Measurements from ENCODE around the gene C4BPB.
"Not testable (repeated sequence)": the region's sequence is repeated elsewhere in the genome, so short reads cannot be mapped to it uniquely, and the experiment has no call there.

C4BPB gene, protein sequence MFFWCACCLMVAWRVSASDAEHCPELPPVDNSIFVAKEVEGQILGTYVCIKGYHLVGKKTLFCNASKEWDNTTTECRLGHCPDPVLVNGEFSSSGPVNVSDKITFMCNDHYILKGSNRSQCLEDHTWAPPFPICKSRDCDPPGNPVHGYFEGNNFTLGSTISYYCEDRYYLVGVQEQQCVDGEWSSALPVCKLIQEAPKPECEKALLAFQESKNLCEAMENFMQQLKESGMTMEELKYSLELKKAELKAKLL
- 0 to 1.1 (median 0.04) reads per million in 4 experiments for total RNA-seq

DNA sequence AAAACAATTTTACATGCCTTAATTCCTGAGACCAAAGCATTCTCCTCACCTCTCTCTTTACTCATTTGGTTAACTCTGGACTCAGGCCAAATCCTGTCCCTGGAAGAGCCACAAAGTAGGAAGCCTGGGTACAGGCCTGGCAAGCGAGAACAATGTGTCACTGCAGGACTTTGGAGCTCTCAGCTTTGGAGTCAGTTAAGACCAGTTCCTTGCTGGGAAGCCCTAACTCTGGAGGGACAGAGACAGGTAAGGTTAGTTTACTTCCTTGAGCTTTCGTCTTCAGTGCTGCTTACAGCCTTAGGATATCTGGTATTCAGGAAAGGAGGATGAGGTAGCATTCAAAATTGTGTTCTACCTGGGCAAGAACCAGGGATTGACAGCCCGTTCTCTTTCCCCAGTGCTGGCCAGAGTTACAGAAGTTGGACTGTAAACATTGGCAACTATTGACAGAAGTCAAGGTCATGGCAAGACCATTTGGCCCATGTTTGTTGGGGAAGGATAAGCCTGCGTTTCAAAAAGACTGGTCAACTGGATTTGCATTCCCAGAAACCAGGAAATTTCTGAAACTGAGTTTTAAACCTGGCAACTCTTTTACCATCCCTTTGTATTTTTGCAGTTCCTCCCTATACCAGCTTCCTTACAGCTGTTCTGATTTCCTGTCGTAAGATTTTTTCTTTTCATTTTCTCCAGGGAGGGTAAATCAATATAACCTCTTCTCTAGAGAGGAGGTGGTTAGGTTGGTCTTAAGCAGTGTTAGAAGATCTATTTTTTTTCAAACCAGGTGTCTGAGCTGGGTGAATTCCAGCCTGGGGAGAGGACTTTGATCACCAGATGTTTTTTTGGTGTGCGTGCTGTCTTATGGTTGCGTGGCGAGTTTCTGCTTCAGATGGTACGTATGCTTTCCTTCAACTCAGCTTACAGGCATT lies at the start of gene C4BPB:
C4BPB (plus strand) TSS at position 160 of the 926 bp plus-strand sequence; CDS start at position 832, 672 bp downstream.
- no peak for DNase-seq

DNA sequence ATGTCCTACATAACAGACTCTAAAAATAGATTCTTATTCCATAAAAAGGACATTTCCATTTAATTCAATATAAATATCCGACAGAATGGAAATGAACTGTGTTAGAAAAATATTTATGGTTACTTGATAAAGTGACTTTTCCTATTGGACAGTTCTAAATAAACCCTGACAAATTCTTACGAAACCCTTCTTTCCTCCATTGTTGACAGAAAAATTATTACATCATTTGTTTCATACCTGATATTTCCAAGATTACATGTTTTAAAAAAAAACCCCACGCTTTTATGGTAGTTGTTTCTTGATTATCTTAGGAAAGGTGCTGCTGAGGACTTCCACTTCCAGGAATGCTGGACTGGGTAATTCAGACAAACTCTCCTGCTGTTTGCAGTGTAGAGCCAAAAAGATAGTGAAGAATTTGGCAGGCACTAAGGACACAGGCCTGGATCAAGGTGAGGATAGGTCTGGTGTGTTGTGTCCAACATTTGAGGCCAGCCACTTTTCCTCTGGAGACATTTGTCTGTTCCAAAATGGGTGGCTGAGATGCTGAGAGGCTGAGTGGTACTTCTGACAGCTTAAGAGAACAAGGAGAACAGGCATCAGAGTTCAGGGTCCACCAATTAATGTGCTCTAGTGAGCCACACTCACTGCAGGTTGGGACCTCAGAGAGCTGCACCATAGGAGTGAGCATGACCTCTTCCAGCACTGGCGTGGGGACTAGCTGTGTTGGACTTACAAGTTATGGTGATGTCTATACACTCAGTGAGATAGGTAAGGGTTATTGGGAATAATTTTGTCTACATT lies 49.1 kb upstream of the C4BPB start:
- no peak for DNase-seq

DNA sequence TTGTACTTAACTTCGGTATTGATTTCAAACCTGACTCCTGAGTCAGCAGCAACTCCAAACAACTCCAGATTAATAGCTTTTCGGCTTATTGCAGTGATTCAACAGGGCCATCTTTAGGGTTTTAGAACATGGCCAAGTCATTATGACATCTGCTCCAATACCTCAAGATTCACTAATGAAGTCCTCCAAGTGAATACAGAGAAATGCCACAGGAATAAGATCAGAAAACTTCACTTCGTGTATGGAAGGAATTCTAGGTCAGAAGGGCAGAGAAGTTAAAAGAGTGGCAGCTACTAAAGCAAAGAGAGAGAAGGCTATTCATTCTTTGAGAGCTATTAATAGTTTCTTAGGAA lies 48.5 kb upstream of the C4BPB start:
- no peak for DNase-seq

DNA sequence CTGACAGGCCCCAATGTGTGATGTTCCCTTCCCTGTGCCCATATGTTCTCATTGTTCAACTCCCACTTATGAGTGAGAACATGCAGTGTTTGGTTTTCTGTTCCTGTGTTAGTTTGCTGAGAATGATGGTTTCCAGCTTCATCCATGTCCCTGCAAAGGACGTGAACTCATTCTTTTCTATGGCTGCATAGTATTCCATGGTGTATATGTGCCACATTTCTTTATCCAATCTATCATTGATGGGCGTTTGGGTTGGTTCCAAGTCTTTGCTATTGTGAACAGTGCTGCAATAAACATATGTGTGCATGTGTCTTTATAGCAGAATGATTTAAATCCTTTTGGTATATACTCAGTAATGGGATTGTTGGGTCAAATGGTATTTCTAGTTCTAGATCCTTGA lies 47.3 kb upstream of the C4BPB start:
- not testable (repeated sequence) for DNase-seq

DNA sequence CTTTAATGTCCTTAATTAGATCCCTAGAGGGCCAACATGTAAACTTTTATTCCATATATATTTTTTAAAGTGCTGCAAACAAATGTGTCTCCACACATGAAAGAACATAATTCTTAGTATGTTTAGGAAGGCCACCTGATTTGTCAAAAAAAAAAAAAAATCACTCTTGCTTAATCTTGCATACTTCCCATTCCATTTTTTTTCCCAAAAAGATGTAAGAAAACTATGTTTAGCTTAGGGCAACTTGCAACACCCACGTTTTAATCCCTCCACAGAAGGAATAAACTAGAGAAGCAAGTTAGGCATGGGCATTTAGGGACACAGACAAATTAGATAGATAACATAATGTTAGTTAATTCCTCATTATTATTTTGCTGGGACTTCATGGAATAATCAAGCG lies 43.2 kb upstream of the C4BPB start:
- DNase-seq = no peak

DNA sequence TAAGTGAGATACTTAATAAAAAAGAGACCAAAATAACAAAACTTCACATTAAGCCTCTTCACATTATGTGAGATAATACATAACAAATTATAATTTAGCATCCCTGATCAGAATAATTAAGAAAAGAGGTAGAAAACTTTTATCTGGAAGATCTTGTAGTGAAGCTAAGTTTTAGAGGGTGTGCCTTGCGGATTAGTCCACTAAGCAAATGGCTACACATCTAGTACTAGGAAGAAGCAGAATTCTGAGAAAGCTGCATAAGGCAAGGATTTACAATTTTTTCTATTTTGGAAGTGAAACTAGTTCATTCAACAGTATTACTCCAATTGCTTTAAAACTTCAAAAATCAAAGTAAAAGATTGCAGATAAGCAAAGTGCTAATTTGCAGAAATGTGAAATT lies 41.2 kb upstream of the C4BPB start:
- no peak for DNase-seq

DNA sequence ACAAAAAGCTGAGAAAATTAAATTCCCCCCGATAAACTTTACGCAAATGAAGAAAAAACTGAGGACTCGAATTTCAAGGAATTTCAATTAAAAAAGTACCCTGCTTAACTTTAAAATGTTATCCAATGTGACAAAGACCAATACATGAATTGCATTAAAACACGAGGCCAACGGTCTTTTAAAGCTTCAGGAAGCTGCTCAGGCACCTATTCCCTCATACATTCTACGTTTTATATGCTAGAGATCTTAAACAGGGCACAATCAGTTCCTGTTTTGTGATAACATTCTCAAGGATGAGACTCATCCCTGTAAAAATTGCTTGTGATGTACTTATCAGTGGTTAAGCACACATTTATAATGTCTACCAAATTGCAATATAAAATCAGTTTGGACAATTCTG lies 40.6 kb upstream of the C4BPB start:
- no peak for DNase-seq

DNA sequence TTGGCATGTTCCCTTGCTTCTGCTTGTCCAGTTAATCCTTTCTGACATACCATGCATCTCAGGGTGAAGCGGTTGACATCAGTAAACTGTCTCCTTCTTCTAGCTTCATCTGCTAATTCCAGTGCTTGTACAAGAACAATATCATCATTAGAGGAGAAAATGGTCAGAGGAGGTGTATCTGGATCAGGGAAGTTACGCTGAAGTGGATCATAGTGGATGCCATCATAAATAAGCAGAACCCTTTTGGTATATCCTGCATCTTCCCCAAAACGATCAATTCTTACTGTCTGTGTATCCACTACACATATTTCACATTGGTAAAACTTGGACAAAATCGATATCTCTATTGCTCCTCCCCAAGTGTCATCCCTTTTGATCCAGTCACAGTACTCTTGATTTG lies 39.6 kb upstream of the C4BPB start:
- no peak for DNase-seq

DNA sequence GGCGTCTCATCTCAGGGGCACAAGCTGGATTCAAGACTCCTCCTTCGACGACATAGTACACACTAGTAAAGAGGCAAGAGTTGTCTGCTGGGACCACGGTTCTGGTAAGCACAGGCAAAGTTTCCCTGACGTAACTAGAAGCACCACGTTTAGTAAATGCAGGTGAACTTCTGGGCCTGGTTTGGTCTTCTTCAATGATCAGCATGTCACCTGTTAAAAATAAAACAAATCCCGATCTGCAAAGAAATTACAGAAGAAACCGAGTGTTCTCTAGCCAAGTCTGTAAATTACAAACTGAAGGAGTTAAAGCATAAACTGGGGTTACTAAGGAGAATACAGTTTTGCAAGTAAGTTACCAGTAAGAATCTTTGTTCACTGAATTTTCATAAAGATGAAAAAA lies 39.1 kb upstream of the C4BPB start:
- DNase-seq = no peak

DNA sequence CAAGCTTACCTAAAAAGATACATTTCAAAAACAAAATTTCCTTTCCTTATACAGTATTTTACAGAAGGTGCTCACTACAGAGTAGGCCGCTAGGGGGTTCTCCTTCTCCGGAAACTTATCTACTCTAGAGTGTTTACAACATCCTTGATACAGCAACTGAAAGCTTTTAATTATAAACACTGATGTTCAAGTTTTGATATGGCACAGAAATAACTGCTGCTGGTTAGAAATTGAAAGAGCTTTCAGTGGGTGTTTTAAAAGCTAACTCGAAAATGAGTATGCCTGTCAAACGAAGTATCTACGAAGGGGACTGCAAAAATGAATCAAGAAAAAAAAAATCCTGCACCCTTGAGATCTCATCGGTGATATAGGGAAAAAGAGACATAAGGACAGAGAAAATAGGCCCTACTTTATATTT lies 38.7 kb upstream of the C4BPB start:
- peak; percentile 23 for DNase-seq

DNA sequence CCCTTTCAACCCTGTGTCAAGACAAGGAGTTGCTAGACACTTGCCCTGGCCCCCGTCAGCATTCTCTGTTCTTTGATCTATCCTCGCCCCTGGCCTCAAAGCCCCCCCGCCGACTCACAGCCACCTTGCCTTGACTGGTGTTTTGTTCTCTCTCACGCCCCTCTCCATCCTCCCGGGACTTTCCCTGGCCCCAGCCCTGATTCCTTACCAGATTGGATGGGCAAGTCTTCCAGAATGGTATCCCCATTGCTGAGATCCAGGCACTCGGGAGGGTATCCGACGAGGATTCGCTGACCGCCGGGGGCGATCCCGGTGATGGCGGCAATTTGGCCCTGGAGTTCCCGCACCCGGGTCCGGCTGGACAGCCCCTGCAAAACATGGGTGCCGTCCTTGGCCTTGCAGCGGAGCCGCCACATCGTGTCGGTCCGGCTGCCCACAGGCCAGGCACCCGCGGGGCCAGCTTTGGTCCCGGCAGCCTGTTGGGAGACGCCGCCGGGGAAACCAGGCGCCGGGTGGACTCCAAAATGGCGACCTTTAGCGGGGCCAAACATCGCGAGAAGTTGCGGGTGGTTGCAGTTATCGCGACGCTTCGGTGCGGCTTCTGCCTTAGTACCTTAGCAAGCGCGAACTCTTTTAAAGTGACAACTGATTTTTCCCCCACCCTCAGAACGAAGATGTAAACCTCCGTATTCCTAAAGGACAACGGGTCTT lies 38.0 kb upstream of the C4BPB start:
- DNase-seq = peak; percentile 76

DNA sequence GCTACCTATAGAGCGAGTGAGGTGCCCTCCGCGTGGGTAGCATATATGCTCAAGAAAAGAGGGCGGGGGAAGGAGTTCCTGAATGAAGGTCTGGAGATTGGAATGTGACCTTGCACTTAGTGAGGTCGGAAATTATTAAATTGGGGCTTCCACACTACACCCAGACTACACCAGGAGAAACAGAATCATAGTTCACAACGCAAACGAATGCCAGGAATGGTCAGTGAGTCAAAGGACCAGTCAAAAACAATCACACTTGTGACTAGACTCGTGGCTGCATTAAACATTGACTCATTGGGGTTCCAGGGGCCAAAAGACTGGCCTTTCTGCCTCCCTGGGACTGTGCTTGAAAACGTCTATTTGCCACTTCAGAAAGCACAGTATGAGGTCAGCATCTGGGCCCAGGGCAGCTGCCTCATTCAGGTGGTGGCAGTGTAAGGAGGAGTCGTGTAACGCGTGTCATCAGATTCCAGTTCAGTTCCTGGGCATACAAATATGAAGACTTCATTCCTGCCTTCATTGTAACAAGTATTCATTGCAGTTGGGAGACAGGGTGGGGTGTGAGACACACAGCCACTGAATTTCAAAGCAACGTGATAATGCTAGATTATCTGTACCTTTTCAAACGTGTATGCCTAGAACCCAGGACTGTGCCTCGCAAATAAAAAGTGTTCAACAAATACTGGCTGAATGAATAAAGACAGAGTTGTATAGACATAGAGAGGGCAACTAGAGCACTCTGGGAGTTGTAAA lies 37.3 kb upstream of the C4BPB start, which contains the start of gene YOD1:
YOD1 (minus strand) TSS at position 18 of the 753 bp plus-strand sequence. CDS start 178 bp downstream, outside the sequence.
- no peak for DNase-seq

DNA sequence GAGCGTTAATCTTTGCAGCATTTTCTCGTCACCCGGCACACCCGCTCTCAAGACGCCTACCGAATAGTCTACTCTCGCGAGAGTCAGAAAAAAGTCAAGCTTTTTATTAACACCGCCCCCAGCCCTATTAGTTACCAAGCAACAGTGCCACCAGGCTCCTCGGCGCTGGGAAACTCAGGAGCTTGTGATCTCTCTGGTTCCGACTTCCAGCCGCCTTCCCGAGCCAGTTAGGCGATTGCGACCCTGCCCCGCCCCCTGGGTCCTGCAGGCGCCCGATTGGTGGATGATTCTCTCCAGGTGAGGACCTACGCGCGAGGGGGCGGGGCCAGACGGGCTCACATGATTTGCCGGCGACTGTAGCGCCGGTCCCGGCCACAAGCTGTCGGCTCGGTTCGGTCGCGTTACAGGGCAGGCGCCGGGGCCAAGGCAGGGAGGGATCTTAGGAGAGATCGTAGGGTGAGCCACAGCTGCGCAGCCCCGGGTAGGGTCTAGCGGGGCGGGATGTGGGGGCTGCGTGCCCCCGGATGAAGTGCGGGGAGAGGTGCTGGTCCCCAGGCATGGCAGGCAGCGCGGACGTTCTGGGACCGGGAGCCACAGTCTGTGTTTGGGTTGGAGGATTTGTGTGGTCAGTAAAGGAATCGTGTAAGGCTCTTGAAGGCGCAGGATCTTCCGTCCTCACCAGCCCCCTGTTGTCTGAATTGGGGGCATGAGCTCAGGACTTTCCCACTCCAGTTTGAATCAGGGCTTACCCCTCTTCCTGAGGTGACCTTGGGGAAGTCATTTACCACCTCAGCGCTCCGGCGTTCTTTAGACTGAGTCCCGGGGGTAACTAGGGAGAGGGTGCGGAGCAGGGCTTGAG lies 35.5 kb upstream of the C4BPB start, which contains the start of gene PFKFB2:
PFKFB2 (plus strand) TSS at position 365 of the 859 bp plus-strand sequence. CDS start 1,443 bp downstream, outside the sequence.
- peak; percentile 92 for DNase-seq

DNA sequence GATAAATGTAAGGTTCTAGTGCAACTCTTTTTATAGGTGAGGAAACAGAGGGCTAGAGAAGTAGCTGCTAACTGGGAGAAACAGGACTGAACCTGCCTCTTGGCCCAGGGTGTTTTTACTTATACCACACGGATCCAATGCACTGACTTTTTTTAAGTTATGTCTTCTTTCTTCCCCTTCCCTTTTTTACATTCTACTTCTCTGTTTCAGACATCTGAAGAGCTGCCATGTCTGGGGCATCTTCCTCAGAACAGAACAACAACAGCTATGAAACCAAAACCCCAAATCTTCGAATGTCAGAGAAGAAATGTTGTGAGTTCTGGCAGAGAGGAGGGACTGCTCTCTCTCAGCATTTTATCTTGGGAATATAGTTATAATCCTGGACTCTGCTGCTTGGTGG lies 34.2 kb upstream of the C4BPB start:
- no peak for DNase-seq

DNA sequence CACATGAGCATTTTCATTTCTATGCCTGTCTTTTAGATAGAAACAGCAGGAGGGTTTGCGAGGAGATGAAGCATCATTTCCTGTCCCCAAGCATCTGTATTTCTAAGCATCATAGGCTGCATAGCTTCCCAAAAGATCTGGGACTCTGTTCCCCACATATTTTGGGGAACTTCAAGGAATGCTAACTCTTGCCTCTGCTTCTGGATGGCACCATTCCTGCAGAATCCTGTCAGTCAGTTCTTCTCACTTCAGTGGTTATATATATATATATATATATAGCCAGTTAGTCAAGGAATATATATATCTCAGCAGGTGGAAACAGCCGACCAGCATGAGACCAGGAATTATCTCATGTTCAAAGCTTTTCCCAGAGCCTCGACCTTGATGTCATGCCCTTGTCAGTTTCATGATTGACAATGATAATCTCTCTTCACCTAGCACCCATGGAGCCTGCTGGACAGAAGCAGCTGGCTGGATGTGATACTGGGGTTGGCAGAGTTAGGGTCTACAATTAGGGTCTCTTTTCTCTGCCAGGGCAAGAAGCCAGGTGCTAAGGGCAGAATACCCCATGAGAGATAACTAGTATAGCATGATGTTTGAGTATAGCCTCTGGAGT lies 33.2 kb upstream of the C4BPB start:
- DNase-seq = no peak

DNA sequence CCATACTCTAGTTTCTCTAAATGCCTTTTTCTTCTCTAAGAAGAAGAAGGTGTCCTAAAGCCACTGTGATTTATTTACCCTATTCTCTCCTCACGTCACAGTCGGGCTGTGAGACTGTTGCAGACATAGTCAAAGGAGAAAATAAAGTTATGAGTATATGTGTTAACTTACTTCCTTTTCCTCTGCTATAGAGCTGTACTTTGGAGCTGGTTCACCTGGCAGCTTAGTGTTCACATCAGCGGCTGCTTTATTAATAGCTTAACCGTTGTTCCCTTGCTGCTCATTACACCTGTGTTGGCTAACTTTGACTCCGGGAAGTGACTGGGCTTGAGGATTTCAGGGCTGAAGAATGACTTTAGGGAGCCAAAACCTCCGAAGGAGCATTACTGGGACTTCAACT lies 32.0 kb upstream of the C4BPB start:
- DNase-seq = no peak

DNA sequence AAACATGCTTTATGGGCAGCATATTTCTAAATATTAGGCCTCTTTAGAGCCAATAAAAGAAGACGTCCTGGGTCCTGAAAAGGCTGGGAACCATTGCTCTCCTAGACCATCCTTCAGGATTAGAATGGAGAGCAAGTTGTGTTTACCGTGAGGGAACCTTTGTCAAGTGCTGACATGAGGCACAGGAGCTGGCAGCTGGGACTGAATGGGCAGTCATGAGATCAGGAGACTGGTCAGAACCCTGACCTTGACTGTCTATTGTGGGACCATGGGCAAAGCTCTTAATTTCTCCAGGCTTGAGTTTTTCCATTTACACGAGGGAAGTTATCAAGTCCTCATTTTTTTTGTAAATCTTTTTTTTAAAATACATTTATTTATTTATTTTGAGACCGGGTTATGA lies 30.4 kb upstream of the C4BPB start:
- DNase-seq = no peak

DNA sequence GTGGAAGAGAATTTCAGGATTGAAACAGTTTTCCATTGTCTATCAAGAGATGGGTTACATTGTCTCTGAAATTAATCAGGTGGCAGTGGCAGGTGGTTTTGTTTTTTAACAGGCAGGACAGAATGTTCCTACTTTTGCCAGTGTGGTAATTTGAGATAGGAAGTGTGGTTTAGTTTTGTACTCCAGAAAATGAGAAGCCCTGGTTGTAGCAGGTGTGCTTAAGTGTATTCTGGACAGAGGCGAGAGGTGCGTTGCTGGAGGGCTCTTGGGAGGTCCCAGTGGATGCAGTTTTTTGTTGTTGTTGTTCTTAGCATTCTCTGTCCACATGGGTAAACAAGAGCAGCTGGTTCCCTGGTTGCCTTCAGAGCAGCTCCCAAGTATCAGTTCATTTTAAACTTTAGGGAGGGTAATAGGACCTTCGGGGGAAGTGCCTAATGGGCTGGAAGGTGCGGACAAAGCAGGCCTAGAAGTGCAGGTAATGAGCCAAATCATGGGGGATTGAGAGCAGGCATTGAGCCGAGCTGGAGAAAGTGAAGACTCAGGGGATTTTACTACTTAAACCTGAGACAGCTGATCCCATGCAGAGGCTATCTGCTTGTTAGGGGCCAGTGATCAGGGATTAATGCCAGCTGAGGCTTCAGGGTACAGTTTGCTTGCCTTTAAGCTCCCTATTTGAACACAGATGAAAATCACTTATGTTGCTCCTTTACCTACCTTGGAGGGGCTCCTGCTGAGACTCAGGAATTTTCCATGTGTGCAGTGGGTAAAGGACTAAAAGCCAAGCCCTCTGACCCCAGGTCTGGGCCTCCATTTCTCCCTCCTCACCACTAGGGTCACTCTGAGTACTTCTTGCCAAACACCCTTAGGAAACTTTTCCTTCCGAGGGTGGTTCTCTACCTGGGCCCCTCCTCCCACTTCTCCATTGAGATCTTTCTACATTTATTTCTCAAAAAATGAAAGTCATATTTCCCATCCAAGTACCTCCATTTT lies 29.5 kb upstream of the C4BPB start:
- DNase-seq = no peak

DNA sequence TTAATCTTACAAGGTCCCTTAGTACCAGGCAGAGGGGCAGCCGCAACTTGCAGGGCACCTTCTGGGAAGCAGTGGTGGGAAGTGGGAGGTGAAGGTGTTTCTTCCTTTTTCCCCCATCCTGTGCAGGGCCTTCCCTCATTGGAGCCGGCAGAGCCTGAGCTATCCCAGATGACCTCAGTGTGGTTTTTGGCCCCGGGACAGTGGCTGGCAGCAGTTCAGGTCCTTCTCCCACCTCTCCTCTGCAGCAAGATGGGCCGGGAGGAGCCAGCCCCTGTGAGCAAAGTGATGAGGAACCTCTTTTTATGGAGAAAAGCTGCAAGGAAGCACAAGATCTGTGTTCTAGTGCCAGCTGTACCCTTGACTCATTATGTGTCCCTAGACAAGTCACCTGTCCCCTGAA lies 28.8 kb upstream of the C4BPB start:
- no peak for DNase-seq

Data from effector CD8-positive, alpha-beta T cell (primary cell).